ENCODE data around the gene CD300LD. TPM values are rescaled to one million over a fixed set of nuclear protein-coding genes. Genes with fewer than 3 reads are reported as not detected.

CD300LD gene
- polyA plus RNA-seq, 1 of the 3 experiments (the other 2 are of a cell fraction): not detected

DNA sequence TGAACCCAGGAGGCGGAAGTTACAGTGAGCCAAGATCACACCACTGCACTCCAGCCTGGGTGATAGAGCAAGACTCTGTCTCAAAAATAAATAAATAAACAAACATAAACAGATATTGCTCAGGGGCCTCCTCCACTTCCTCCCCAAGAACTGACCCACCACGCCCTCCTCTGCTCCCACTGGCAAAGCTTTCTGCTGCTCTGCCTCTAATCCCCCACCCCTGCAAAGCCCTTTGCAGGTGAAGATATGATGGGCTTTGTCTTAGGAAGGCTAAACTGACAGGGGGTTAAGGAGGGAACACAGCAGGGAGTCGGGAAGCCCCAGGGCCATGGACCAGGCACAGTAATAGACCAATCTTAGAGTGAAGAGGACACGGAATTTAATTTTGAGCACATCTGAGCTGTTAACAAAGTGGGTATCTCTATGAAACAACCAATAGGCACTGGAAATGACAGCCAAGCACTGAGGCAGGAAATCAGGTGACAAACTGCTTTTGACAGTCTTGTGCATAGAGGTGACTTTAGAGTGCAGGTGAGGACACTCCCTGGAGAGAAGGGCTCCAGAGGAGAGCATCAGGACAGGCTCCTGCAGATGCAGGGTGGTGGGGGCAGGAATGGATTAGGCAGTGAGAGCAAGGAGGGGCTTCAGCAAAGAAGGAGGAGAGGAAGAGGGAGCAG lies 6.4 kb upstream of the CD300LD start (continued):
- TF ChIP-seq RXRA (IDR thresholded peaks at IDR 0.05; ENCODE audit: borderline replicate concordance, low read depth) (no peak), RCOR1 (IDR thresholded peaks at IDR 0.05; ENCODE audit: low read length) (no peak), MEF2A (IDR thresholded peaks at IDR 0.05; ENCODE audit: borderline replicate concordance, low read depth) (no peak), CHD2 (IDR thresholded peaks at IDR 0.05; ENCODE audit: low read length, partially characterized antibody) (no peak), EP300 (IDR thresholded peaks at IDR 0.05; ENCODE audit: borderline replicate concordance in 1 of 2, low read depth in 1 of 2, low read length in 1 of 2) (no peak)

DNA sequence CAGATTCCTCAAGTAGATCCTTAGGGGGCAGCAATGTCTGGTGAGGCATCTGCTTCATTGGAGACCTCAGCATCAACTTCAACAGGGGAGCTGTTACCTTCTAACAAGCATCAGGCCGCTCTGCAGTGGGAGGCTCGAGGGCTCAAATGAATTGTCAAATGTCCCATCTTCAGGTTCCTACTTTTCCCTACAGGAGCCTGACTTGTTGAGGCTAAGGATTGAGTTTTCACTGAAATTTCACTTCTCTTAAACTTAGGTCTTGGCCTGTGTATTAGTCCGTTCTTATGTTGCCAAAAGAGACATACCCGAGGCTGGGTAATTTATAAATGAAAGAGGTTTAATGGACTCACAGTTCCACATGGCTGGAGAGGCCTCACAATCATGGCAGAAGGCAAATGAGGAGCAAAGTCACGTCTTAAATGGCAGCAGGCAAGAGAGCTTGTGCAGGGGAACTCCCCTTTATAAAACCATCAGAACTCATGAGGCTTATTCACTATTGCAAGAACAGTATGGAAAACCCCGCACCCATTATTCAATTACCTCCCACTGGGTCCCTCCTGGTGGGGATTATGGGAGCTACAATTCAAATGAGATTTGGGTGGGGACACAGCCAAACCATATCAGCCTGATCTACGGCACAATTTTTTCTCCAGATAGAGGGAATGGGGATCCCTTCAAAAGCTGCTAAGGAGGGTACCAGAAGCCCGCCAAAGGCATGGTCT lies 5.1 kb upstream of the CD300LD start:
- CTCF ChIA-PET: interaction anchor here (1.0 to 1.7 kb wide), 9 partner anchors 8 to 229 kb away, joined by 3 to 11 read pairs (median 4); partner anchors contain the start of genes CD300C and CD300H
- POLR2A ChIA-PET: no interaction called here
- H3F3A ChIP-seq (replicated peaks; ENCODE audit: insufficient read depth): no peaks in the 10 kb centered on the region
- H3K27me3 ChIP-seq (ENCODE audit: insufficient read depth): no peaks in the 10 kb centered on the region
- H3K9me3 ChIP-seq: no peaks in the 10 kb centered on the region
- H3K36me3 ChIP-seq (replicated peaks in 1 of 2; ENCODE audit: control insufficient read depth in 1 of 2, insufficient read depth in 2 of 2, low read length in 1 of 2): no peaks in the 10 kb centered on the region
- H3K27ac ChIP-seq (ENCODE audit: low read depth in 2 of 2, low read length in 1 of 2): no peak overlapping the region
- 22% methylated on average over 8 of the region's 8 CpGs for WGBS (ENCODE audit: low lambda C conversion rate)
- H2AFZ ChIP-seq (ENCODE audit: low read depth): no peak overlapping the region
- no peak overlapping the region for H3K4me3 ChIP-seq (ENCODE audit: low read depth in 2 of 2, low read length in 1 of 2)
- no peaks in the 10 kb centered on the region for H4K20me1 ChIP-seq (ENCODE audit: insufficient read depth)
- H3K4me1 ChIP-seq (ENCODE audit: control insufficient read depth in 1 of 2, insufficient read depth in 2 of 2, low read depth in 1 of 2, low read length in 1 of 2): peaks cover 0 to 7% of the 10 kb centered on the region in 2 experiments; a peak in 1 of 4 replicates
- no peaks in the 10 kb centered on the region for H3K79me2 ChIP-seq (ENCODE audit: insufficient read depth)
- no peak overlapping the region for H3K9ac ChIP-seq
- TF ChIP-seq JUND (IDR thresholded peaks at IDR 0.05) (no peak), EP300 (IDR thresholded peaks at IDR 0.05; ENCODE audit: borderline replicate concordance in 1 of 2, low read depth in 1 of 2, low read length in 1 of 2) (no peak), RCOR1 (IDR thresholded peaks at IDR 0.05; ENCODE audit: low read length) (no peak), TAF1 (IDR thresholded peaks at IDR 0.05; ENCODE audit: borderline replicate concordance, low read depth, low read length) (no peak), FOSL2 (IDR thresholded peaks at IDR 0.05; ENCODE audit: borderline replicate concordance, low read depth) (no peak), RXRA (IDR thresholded peaks at IDR 0.05; ENCODE audit: borderline replicate concordance, low read depth) (no peak), GABPA (IDR thresholded peaks at IDR 0.05; ENCODE audit: low read depth) (no peak)
- TF ChIP-seq, protein P1, sequence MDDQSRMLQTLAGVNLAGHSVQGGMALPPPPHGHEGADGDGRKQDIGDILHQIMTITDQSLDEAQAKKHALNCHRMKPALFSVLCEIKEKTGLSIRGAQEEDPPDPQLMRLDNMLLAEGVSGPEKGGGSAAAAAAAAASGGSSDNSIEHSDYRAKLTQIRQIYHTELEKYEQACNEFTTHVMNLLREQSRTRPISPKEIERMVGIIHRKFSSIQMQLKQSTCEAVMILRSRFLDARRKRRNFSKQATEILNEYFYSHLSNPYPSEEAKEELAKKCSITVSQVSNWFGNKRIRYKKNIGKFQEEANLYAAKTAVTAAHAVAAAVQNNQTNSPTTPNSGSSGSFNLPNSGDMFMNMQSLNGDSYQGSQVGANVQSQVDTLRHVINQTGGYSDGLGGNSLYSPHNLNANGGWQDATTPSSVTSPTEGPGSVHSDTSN (IDR thresholded peaks at IDR 0.05): no peak
- TF ChIP-seq, protein P2, sequence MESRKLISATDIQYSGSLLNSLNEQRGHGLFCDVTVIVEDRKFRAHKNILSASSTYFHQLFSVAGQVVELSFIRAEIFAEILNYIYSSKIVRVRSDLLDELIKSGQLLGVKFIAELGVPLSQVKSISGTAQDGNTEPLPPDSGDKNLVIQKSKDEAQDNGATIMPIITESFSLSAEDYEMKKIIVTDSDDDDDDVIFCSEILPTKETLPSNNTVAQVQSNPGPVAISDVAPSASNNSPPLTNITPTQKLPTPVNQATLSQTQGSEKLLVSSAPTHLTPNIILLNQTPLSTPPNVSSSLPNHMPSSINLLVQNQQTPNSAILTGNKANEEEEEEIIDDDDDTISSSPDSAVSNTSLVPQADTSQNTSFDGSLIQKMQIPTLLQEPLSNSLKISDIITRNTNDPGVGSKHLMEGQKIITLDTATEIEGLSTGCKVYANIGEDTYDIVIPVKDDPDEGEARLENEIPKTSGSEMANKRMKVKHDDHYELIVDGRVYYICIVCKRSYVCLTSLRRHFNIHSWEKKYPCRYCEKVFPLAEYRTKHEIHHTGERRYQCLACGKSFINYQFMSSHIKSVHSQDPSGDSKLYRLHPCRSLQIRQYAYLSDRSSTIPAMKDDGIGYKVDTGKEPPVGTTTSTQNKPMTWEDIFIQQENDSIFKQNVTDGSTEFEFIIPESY (IDR thresholded peaks at IDR 0.05; ENCODE audit: borderline replicate concordance, low read depth): no peak
- TF ChIP-seq, protein P3, sequence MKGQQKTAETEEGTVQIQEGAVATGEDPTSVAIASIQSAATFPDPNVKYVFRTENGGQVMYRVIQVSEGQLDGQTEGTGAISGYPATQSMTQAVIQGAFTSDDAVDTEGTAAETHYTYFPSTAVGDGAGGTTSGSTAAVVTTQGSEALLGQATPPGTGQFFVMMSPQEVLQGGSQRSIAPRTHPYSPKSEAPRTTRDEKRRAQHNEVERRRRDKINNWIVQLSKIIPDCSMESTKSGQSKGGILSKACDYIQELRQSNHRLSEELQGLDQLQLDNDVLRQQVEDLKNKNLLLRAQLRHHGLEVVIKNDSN (IDR thresholded peaks at IDR 0.05; ENCODE audit: borderline replicate concordance, low read depth): no peak
- TF ChIP-seq, protein P4, sequence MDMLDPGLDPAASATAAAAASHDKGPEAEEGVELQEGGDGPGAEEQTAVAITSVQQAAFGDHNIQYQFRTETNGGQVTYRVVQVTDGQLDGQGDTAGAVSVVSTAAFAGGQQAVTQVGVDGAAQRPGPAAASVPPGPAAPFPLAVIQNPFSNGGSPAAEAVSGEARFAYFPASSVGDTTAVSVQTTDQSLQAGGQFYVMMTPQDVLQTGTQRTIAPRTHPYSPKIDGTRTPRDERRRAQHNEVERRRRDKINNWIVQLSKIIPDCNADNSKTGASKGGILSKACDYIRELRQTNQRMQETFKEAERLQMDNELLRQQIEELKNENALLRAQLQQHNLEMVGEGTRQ (IDR thresholded peaks at IDR 0.05; ENCODE audit: borderline replicate concordance, low read depth, low read length): no peak
- TF ChIP-seq, protein P5, sequence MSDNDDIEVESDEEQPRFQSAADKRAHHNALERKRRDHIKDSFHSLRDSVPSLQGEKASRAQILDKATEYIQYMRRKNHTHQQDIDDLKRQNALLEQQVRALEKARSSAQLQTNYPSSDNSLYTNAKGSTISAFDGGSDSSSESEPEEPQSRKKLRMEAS (IDR thresholded peaks at IDR 0.05; ENCODE audit: low read depth): no peak
- no peak for DNase-seq
- H3K9me2 ChIP-seq: no peaks in the 10 kb centered on the region
- H3K4me2 ChIP-seq: no peak overlapping the region
